Heart left ventricle (tissue), 13 donors: ENCODE results near the gene ZDHHC11B.
"Not testable (repeated sequence)": the region's sequence is repeated elsewhere in the genome, so short reads cannot be mapped to it uniquely, and the experiment has no call there.

Experiments
- CTCF ChIP-seq, 12 donors: fragments of 200-600 bp; sonication (generic) in 4 of 12; IDR thresholded peaks; one replicate each; pipeline versions ENCODE4 v1.5.0 to v1.8.0; 2018 to 2022; ENCODE audit warnings: antibody characterized with exemption in 12 of 12, mild to moderate bottlenecking in 5 of 12
- POLR2A ChIP-seq, 2 donors: fragments of 450-650 bp; IDR thresholded peaks; one replicate each; pipeline ENCODE4 v1.6.1; 2017; ENCODE audit warnings: antibody characterized with exemption in 2 of 2, mild to moderate bottlenecking in 2 of 2, moderate library complexity in 2 of 2
- donor health status: ischemic (EF 13 %, LVEDD 7.1; RV severe dilation, severe dysfunction).
- donor health status: DM: no; HTN: yes; CAD: no.
- donor health status: DM: no; HTN: no; CAD: no.
- donor health status: ischemic (EF 25% LVEDD 6.9; RV normal size, moderate dysfunction).
- donor health status: ischemic (EF 25% LVEDD 5.7; RV mildly dilated, moderate dysfunction).
- donor health status: ischemic (EF 35%, LVEDD 5.7; RV mildly dilated, moderate dysfunction).
- donor health status: nonischemic (EF 11% LVEDD 7.7; RV severe dilation, severe dysfunction).
- donor health status: DM: yes; HTN: yes; CAD: no.
- donor health status: PGD.
- donor health status: ischemic (EF 29% LVEDD 5.4; RV normal size, mild dysfunction).
- donor health status: nonischemic (EF 23%, LVEDD 6.1; RV moderate dilation, normal function).

DNA sequence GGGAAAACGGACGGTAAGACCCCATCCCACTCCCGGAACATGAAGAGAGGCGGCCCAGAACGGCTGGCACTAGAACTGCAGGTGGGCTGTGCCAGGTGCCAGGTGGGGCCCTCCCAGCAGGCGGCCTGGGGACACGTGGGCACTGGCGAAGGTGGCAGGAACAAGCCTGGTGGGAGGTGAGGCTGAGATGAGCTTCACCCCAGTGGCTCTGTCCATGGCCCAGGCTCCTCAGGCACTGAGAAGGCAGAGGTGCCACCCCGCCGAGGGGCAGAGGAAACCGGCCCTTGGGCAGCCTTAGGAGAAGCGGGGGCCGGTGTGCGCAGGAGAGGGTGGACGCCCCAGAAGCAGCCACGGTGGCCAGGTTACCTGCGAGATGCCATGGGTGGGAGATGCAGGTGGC, 4.0 kb downstream of the ZDHHC11B start:
- not testable (repeated sequence) for TF ChIP-seq CTCF, POLR2A (IDR thresholded peaks at IDR 0.05)
